Neutrophil (primary cell): ENCODE data around the gene ZNF525.

ENCODE experiments used
- H3K27ac ChIP-seq: fragments of 200-600 bp; sonication (generic); 2 replicates; pipeline ENCODE4 v1.5.1; 2016; ENCODE audit warnings: mild to moderate bottlenecking, moderate library complexity
- H3K27me3 ChIP-seq: fragments of 200-600 bp; sonication (generic); 2 replicates; pipeline ENCODE4 v1.6.0; 2016; ENCODE audit warnings: mild to moderate bottlenecking
- H3K36me3 ChIP-seq: fragments of 200-600 bp; sonication (generic); 2 replicates; pipeline ENCODE4 v1.5.1; 2017
- H3K4me1 ChIP-seq, 2 experiments: fragments of 200-600 bp in 1 of 2; sonication (generic) in 1 of 2; 1 replicate in 1 of 2; 2 replicates in 1 of 2; pipeline versions ENCODE4 v1.5.1 to v1.6.1; 2013 to 2016; ENCODE audit warnings: low read depth in 1 of 2, low read length in 1 of 2, mild to moderate bottlenecking in 1 of 2, moderate library complexity in 1 of 2; ENCODE audit not compliant: control insufficient read depth in 1 of 2, insufficient read depth in 1 of 2
- H3K4me3 ChIP-seq, 2 experiments: fragments of 200-600 bp in 1 of 2; sonication (generic) in 1 of 2; 1 replicate in 1 of 2; 2 replicates in 1 of 2; pipeline ENCODE4 v1.5.1; 2013 to 2016; ENCODE audit warnings: low read depth in 1 of 2, low read length in 1 of 2, mild to moderate bottlenecking in 1 of 2, moderate library complexity in 1 of 2
- H3K9me3 ChIP-seq: fragments of 200-600 bp; sonication (generic); 2 replicates; pipeline ENCODE4 v1.5.1; 2016
- TF ChIP-seq, protein P1 (sequence below): fragments of 200-600 bp; sonication (generic); IDR thresholded peaks from 2 replicates; pipeline ENCODE4 v1.5.1; 2016; ENCODE audit warnings: antibody characterized with exemption

The ZNF525 gene

DNA sequence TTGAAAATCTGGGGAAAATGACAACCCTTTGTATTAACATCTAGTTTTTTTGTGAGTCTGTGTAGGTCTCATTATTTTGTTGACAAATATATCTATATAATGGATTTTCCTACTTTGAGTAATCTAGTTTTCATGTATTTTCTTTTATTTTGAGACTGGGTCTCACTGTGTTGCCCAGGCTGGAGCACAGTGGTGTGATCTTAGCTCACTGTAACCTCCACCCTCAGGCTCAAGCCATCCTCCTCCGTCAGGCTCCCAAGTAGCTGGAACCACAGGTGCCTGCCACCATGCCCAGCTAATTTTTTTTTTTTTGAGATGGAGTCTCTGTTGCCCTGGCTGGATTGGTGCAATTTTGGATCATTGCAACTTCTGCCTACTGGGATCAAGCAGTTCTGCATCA lies 9.2 kb downstream of the ZNF525 start:
- Histone ChIP-seq H3K36me3 (peaks cover 7% of the 10 kb centered on the region), H3K27ac (no peak overlapping the region), H3K4me3 (no peak overlapping the region), H3K9me3 (peaks cover 7% of the 10 kb centered on the region), H3K27me3 (no peaks in the 10 kb centered on the region), H3K4me1 (no peaks in the 10 kb centered on the region)
- TF ChIP-seq, protein P1, sequence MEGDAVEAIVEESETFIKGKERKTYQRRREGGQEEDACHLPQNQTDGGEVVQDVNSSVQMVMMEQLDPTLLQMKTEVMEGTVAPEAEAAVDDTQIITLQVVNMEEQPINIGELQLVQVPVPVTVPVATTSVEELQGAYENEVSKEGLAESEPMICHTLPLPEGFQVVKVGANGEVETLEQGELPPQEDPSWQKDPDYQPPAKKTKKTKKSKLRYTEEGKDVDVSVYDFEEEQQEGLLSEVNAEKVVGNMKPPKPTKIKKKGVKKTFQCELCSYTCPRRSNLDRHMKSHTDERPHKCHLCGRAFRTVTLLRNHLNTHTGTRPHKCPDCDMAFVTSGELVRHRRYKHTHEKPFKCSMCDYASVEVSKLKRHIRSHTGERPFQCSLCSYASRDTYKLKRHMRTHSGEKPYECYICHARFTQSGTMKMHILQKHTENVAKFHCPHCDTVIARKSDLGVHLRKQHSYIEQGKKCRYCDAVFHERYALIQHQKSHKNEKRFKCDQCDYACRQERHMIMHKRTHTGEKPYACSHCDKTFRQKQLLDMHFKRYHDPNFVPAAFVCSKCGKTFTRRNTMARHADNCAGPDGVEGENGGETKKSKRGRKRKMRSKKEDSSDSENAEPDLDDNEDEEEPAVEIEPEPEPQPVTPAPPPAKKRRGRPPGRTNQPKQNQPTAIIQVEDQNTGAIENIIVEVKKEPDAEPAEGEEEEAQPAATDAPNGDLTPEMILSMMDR: no peak

DNA sequence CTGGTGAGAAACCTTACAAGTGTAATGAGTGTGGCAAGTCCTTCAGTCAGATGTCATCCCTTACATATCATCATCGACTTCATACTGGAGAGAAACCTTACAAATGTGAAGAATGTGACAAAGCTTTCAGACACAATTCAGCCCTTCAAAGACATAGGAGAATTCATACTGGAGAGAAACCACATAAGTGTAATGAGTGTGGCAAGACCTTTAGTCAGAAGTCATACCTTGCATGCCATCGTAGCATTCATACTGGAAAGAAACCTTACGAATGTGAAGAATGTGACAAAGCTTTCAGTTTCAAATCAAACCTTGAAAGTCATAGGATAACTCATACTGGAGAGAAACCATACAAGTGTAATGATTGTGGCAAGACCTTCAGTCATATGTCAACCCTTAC lies 15.9 kb downstream of the ZNF525 start:
- Histone ChIP-seq H3K27ac (no peak overlapping the region), H3K4me1 (no peaks in the 10 kb centered on the region), H3K36me3 (peaks cover 14% of the 10 kb centered on the region), H3K9me3 (peaks cover 51% of the 10 kb centered on the region), H3K4me3 (no peak overlapping the region), H3K27me3 (no peaks in the 10 kb centered on the region)
- TF ChIP-seq, protein P1: no peak

DNA sequence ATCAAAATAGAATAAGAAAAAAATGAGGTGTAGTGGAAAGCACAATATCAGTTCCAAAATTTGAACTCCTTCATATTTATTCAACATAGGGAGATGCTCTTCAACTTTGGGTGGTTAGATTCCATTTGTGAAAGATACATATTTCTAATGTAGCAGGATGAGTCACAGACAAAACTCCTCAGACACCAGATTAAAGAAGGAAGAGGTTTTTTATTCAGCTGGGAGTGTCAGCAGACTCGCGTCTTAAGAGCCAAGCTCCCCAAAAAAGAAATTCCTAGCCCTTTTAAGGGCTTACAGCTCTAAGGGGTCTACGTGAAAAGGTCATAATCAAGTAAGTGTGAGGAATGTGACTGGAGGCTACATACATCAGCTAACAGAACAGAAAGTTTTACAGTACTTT lies 22.7 kb downstream of the ZNF525 start:
- H3K4me3 ChIP-seq: no peak overlapping the region
- H3K36me3 ChIP-seq: no peaks in the 10 kb centered on the region
- TF ChIP-seq, protein P1: no peak
- H3K9me3 ChIP-seq: peaks cover 28% of the 10 kb centered on the region
- H3K27me3 ChIP-seq: no peaks in the 10 kb centered on the region
- no peak overlapping the region for H3K27ac ChIP-seq
- H3K4me1 ChIP-seq: no peaks in the 10 kb centered on the region

DNA sequence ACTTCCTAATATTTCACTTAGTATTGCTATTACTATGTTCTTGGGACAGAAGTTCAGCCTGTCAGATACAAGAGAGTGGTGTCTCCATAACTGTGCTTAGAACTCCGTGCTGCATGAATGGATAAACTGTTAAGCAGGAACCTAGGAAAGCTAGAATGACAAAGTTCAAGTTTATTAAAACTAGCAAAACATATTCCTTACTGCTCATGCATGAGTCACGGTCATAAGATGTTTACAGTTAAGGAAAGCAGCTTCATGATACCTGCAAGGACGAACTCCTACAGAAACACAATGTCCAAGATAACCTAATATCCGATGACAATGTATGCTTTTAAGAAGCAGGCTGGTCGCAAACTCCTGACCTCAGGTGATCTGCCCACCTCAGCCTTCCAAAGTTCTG lies 23.4 kb downstream of the ZNF525 start:
- no peak overlapping the region for H3K4me3 ChIP-seq
- peaks cover 21% of the 10 kb centered on the region for H3K9me3 ChIP-seq
- no peaks in the 10 kb centered on the region for H3K4me1 ChIP-seq
- H3K27me3 ChIP-seq: no peaks in the 10 kb centered on the region
- H3K27ac ChIP-seq: no peak overlapping the region
- TF ChIP-seq, protein P1: no peak
- no peaks in the 10 kb centered on the region for H3K36me3 ChIP-seq

DNA sequence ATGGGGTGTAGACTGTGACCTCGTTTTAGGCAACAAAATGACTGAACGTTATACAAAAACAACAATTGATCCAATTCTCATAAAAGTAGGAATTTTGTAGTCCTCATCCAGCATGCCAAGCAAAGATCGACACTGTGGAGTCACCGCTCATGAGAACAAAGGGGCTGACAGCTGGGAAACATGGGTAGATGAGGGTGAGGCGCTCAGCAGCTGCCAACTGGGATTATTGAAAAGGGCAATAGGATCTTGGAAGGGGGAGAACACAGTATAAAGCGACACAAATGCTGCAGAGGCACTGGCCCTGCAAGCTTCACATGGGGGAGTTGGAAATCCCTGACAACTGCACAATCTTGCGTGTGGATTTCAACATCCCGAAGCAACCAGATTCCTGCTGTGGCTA lies 24.1 kb downstream of the ZNF525 start:
- Histone ChIP-seq H3K4me1 (peaks cover 3 to 4% of the 10 kb centered on the region in 2 experiments), H3K27me3 (no peaks in the 10 kb centered on the region), H3K9me3 (peaks cover 18% of the 10 kb centered on the region), H3K36me3 (no peaks in the 10 kb centered on the region), H3K27ac (no peak overlapping the region), H3K4me3 (no peak overlapping the region)
- TF ChIP-seq, protein P1: no peak

DNA sequence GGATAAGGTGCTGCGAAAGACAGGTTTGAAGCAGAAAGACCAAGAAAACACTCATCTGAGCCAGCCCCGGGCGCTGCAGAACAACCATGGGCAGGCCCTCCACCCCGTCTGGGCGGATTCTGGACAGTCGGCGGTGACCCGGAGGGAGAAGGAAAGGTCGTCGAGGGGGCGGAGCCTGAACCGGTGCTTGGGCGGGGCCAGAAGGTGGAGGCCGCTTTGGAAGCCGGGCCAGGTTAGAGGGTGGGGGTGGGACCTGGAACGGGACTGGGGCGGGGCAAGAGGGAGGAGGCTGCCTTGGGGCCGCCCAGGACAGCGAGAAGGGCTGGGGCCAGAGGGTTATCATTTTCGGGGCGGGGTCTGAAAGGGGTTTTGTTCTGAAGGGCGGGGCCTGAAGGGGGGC lies 24.5 kb downstream of the ZNF525 start:
- H3K27me3 ChIP-seq: no peaks in the 10 kb centered on the region
- no peak overlapping the region for H3K27ac ChIP-seq
- no peak overlapping the region for H3K4me3 ChIP-seq
- H3K9me3 ChIP-seq: peaks cover 18% of the 10 kb centered on the region
- H3K36me3 ChIP-seq: no peaks in the 10 kb centered on the region
- TF ChIP-seq, protein P1: no peak
- H3K4me1 ChIP-seq: peaks cover 5 to 6% of the 10 kb centered on the region in 2 experiments
